Epithelial cell of prostate (primary cell): ENCODE results near the gene LANCL2.
"Not testable (repeated sequence)": the region's sequence is repeated elsewhere in the genome, so short reads cannot be mapped to it uniquely, and the experiment has no call there.

Experiments
- DNase-seq: peaks from one replicate; pipeline ENCODE4 v3.0.0-alpha.2; 2011; ENCODE audit warnings: low read depth, low spot score
- H3K27ac ChIP-seq: fragments of 450-650 bp; 2 replicates; pipeline ENCODE4 v1.5.1; 2017; ENCODE audit warnings: mild to moderate bottlenecking

The LANCL2 gene

GRCh38 chr7:55400191-55400590 lies 35.1 kb downstream of the LANCL2 start:
- H3K27ac ChIP-seq = no peak overlapping the region

GRCh38 chr7:55402506-55402905 lies 37.4 kb downstream of the LANCL2 start:
- DNase-seq, H3K27ac ChIP-seq: not testable (repeated sequence)

More at GRCh38 chr7:55400191-55400590, 35.1 kb downstream of the LANCL2 start:
- no peak for DNase-seq

GRCh38 chr7:55405856-55406541 lies 40.9 kb downstream of the LANCL2 start:
- H3K27ac ChIP-seq = no peak overlapping the region
- no peak for DNase-seq

DNA sequence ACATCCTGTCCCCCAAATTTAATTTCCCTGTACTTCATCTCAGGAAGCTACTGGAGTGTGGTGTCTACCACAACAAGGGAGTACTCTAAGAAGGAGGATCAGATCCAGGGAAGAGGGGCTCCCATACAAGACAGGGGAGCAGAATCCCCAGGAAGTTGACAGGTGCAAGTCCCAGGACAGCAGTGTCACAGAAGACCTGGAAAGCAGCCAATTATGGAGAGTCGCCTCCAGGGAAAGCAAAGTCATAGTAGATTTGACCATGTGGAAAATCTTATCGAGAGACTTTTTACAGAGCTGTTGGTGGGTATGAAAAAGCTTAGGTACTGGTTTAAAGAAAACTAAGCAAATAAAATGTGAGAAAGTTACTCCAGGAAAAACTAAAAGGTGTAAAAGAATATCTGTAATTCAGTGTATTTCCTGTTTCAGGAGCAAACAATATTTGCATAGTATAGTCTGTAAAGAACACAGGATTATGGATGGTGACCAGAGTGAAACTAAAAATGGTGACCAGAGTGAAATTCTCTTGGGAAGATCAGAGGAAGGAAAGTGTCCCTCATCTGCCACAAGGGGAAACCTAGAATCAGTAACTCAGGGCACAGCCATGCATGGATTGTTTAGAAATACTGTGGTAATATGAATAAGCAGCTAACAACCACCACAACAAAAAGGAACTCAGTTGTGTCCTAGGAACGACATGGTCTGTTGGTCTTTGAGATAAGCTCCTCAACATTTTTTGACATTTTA lies 44.5 kb downstream of the LANCL2 start:
- DNase-seq = no peak
- no peak overlapping the region for H3K27ac ChIP-seq

GRCh38 chr7:55410667-55411239 lies 45.6 kb downstream of the LANCL2 start:
- no peak for DNase-seq
- no peak overlapping the region for H3K27ac ChIP-seq

GRCh38 chr7:55411844-55412243 lies 46.7 kb downstream of the LANCL2 start:
- no peak overlapping the region for H3K27ac ChIP-seq
- DNase-seq = no peak

DNA sequence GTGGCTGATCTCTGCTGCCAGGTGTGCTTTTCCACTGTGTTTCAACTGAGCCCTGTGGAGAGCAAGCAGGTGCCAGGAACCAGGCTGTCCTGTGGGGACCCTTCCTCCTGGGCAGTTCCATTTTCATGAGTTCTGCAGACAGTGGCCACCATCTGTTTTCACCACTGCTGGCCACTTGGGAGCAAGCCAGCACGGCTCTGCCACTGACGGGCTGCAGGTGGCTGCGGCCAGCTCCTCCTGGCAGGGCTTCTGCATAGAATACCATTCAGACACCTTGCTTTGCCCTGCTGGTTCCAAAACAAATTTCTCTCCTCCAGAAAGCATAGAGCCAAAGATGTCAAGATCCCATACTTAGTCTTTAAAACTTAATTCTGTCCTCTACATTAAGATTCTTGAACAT lies 48.3 kb downstream of the LANCL2 start:
- no peak overlapping the region for H3K27ac ChIP-seq
- DNase-seq = no peak

DNA sequence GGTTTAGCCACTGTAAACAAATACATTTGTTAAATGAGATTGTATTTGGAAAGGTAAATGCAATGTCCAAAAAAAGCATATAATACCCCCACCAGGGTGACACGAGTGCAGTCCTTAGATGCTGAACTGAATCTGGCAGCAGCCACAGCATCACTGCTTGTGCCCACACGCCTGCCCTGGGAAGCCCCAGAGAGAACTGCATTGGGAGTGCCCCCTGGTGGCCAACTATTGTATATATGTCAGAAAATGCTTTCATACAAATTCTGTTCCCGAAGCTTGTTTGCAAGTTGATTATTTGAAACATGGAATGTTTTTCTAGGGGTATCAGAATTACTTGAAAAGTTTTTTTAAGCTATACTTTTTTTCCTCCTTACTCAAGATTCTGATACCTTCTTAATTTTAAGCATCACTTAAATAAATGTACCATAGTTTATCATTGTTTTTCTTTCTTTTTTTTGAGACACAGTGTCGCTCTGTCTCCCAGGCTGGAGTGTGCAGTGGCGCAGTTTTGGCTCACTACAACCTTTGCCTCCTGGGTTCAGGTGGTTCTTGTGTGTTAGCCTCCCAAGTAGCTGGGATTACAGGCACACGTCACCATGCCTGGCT lies 50.1 kb downstream of the LANCL2 start:
- no peak overlapping the region for H3K27ac ChIP-seq
- DNase-seq = peak; percentile 26

- not testable (repeated sequence) for H3K27ac ChIP-seq, DNase-seq
Measured at GRCh38 chr7:55417456-55417855, 52.3 kb downstream of the LANCL2 start.

DNA sequence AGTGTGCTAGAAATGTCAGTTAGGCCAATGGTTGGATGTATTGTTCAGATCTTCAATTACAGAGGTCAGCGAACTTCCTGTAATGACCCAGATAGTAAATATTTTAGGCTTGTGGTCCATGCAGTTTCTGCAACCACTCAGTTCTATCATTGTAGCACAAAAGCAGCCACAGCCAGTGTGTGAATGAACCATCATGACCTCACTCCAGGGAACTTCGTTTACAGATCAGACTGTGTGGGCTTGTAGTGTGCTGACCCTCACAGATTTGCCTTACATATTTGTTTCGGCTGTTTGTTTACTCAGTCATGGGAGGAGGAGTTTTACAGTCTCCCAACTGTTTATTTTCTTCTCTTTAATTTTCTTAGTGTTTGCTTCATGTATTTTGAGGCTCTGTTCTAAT lies 55.4 kb downstream of the LANCL2 start:
- DNase-seq = no peak
- H3K27ac ChIP-seq = no peak overlapping the region

DNA sequence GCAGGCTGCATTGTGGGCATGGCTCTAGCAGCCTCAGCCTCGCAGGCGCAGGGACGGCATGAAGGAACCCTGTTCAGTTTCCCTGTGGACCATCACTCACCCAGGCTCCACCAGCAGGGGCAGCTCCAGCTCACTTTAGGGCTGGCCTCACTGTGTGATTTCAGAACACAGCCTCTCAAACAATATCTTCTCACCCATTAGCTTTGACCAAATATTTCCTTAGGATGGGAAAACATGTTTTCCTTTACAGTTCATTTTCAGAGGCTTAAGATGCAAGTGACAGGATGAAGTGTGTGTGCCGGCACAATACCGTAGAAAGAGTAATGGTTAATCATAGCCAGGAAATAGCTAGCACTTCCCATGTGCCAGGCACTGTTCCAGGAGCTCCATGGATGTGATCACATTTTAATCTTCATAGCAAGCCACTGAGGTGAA lies 58.2 kb downstream of the LANCL2 start:
- H3K27ac ChIP-seq = no peak overlapping the region
- DNase-seq = no peak

DNA sequence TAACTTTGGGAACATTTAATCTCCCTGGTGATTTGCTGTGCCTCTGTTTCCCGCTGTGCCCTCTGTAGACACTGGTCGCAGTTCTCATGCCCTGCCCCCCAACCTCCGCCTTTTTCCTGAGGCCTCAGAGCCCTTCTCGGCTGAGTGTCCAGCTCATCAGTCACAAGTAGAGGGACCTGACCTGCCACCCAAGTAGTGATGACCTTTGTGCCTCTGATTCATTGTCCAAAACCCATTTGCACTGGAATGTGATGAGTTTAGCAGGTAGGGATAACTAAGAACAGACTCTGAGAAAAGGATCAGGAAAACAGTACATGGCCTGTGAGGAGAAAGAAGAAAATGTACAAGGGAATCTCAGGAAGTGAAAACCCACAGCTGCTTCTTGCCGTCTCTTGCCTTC lies 58.8 kb downstream of the LANCL2 start:
- no peak overlapping the region for H3K27ac ChIP-seq
- DNase-seq = no peak

- no peak overlapping the region for H3K27ac ChIP-seq
- no peak for DNase-seq
Measured at GRCh38 chr7:55425141-55425752, 60.1 kb downstream of the LANCL2 start.

GRCh38 chr7:55426676-55427075 lies 61.5 kb downstream of the LANCL2 start:
- no peak overlapping the region for H3K27ac ChIP-seq
- no peak for DNase-seq

DNA sequence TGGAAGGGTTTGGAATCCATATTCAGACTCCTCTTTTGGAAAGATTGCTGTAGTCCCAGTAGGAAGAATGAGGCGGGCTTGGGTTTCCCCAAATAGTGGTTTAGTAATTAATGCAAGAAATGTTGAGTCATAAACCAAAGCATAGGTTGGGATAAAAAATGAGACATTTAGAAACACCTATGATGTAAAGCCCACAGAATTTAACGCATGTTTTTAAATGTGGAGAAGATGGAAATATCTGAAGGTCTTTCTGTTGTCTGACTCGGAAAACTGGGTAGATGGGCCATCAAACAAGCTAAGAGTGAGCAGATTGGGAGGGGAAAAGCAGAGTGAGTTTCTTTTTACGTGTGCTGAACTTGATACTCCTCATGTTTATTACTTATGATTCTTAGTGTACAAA lies 62.2 kb downstream of the LANCL2 start:
- no peak for DNase-seq
- no peak overlapping the region for H3K27ac ChIP-seq

- DNase-seq = no peak
- no peak overlapping the region for H3K27ac ChIP-seq
Measured at GRCh38 chr7:55427800-55428199, 62.7 kb downstream of the LANCL2 start.

GRCh38 chr7:55429835-55430499 lies 64.8 kb downstream of the LANCL2 start:
- DNase-seq = no peak
- no peak overlapping the region for H3K27ac ChIP-seq

DNA sequence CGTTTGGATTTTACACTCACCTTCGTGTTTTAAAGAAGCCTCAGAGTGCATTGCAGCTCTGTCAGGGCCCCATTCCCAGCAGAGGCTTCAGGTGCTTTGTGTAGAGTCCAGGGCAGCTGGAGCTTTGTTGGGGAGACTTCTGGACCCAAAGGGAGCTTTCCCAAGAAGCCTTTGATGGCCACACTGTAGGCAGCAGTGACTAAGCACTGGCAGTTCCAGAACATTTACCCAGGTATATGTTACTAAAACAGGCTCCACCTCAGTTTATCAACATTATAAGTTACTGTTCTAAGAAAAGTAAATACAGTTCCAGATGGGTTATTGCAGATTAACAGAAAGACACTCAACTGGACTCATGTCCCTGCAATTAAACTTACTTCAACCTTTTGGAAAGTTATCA lies 66.8 kb downstream of the LANCL2 start:
- no peak overlapping the region for H3K27ac ChIP-seq
- DNase-seq = no peak

DNA sequence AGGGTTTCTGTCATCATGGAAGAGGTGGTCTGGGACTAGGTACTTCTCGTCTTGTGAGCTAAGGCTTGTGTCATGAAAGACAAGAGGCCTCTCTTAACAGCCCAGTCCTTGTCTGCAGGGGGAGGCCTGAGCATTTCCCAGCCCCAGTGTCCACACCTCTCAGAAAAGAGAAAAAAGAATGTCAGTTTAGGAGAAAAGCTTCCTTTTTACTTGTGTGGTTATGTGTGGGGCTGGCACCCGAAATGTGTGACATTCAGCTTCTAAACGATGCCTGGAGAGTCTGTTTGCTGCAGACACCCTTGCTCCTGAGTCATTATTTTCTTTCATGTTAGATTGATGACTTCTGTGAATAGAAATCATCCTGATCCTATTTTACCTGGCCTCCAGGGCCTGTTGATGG lies 67.4 kb downstream of the LANCL2 start:
- DNase-seq = no peak
- no peak overlapping the region for H3K27ac ChIP-seq
